GM12873 (cell line): Measurements from ENCODE around the gene GTPBP8.

Source experiments
- CTCF ChIP-seq: IDR thresholded peaks from 2 replicates; pipeline ENCODE4 v1.5.1; 2012; ENCODE audit warnings: low read depth, mild to moderate bottlenecking, moderate library complexity, low read length, control low read depth; ENCODE audit not compliant: insufficient read depth; ENCODE audit errors: missing control alignments

The GTPBP8 gene

GRCh38 chr3:113018536-113019181 is 27.9 kb downstream of the GTPBP8 start:
- no peak for TF ChIP-seq CTCF

- no peak for TF ChIP-seq CTCF
These were observed 28.7 kb downstream of the GTPBP8 start for GRCh38 chr3:113019182-113020137.

GRCh38 chr3:113021471-113021870 is 30.7 kb downstream of the GTPBP8 start:
- TF ChIP-seq CTCF: no peak

GRCh38 chr3:113034011-113034410 is 43.2 kb downstream of the GTPBP8 start:
- no peak for TF ChIP-seq CTCF

- peak; percentile 93 for TF ChIP-seq CTCF
These were observed 44.7 kb downstream of the GTPBP8 start for GRCh38 chr3:113035387-113035982.

- no peak for TF ChIP-seq CTCF
These were observed 47.5 kb downstream of the GTPBP8 start for GRCh38 chr3:113038328-113038727.

GRCh38 chr3:113039546-113039945 is 48.8 kb downstream of the GTPBP8 start:
- TF ChIP-seq CTCF: no peak
